OCI-LY7 (cell line): ENCODE results near the gene BMAL1. TPM values are rescaled to one million over a fixed set of nuclear protein-coding genes. Genes with fewer than 3 reads are reported as not detected.

Experiments used
- BruUV-seq: library from RNA; stranded (reverse); fragments of 400-500 nt; replicated peaks from 2 replicates; lab custom pipeline; 2021; lab: Mats Ljungman, UMichigan
- CTCF ChIA-PET: fragments of 300-600 bp; sonication (Branson Sonifier 250); formaldehyde crosslinking; loops from one replicate; lab custom pipeline; 2022; ENCODE audit warnings: antibody characterized with exemption; ENCODE audit not compliant: unreplicated experiment; lab: Charles Lee
- POLR2A ChIA-PET: fragments of 300-600 bp; sonication (Branson Sonifier 250); formaldehyde crosslinking; loops from one replicate; lab custom pipeline; 2022; ENCODE audit warnings: antibody characterized with exemption; lab: Charles Lee
- DNase-seq: peaks from one replicate; pipeline ENCODE4 v3.0.0-alpha.2; 2015; ENCODE audit warnings: low spot score
- H2AFZ ChIP-seq: fragments of 200-600 bp; sonication (generic), shearing (Covaris generic); 2 replicates; pipeline ENCODE4 v1.6.1; 2014; ENCODE audit warnings: mild to moderate bottlenecking, antibody characterized with exemption, low read length, moderate library complexity
- H3K27ac ChIP-seq: fragments of 200-600 bp; sonication (generic); 2 replicates; pipeline ENCODE4 v1.5.1; 2014; ENCODE audit warnings: mixed run types, low read depth, mild to moderate bottlenecking, moderate library complexity, low read length, inconsistent platforms; ENCODE audit not compliant: poor library complexity, severe bottlenecking
- H3K36me3 ChIP-seq: fragments of 200-600 bp; sonication (generic); 2 replicates; pipeline ENCODE4 v1.6.1; 2014; ENCODE audit warnings: mild to moderate bottlenecking, antibody characterized with exemption, low read length, moderate library complexity, mixed read lengths; ENCODE audit not compliant: insufficient read depth
- H3K4me1 ChIP-seq: fragments of 200-600 bp; sonication (generic); 2 replicates; pipeline ENCODE4 v1.5.1; 2014; ENCODE audit warnings: mild to moderate bottlenecking, low read length; ENCODE audit not compliant: insufficient read depth, poor library complexity, severe bottlenecking
- H3K4me2 ChIP-seq: fragments of 200-600 bp; sonication (generic); 2 replicates; pipeline ENCODE4 v1.6.1; 2014; ENCODE audit warnings: mild to moderate bottlenecking, low read length
- H3K4me3 ChIP-seq: fragments of 200-600 bp; sonication (generic); 2 replicates; pipeline ENCODE4 v1.5.1; 2014; ENCODE audit warnings: mild to moderate bottlenecking, low read depth, low read length; ENCODE audit not compliant: poor library complexity, severe bottlenecking
- H3K79me2 ChIP-seq: fragments of 200-600 bp; sonication (generic); 2 replicates; pipeline ENCODE4 v1.6.1; 2016; ENCODE audit warnings: low read depth, mild to moderate bottlenecking, low read length, moderate library complexity, mixed read lengths; ENCODE audit not compliant: insufficient read depth
- H3K9me2 ChIP-seq: fragments of 200-600 bp; sonication (generic); 2 replicates; pipeline ENCODE4 v1.6.1; 2016; ENCODE audit warnings: mild to moderate bottlenecking, low read length, mixed read lengths; ENCODE audit not compliant: insufficient read depth
- H3K9me3 ChIP-seq: fragments of 200-600 bp; sonication (generic); 2 replicates; pipeline ENCODE4 v1.6.1; 2014; ENCODE audit warnings: mild to moderate bottlenecking, mixed run types, low read length, mixed read lengths
- H4K20me1 ChIP-seq: fragments of 200-600 bp; sonication (generic); 2 replicates; pipeline ENCODE4 v1.6.1; 2014; ENCODE audit warnings: mild to moderate bottlenecking, antibody characterized with exemption, low read length, moderate library complexity, mixed read lengths; ENCODE audit not compliant: insufficient read depth
- EZH2phosphoT487 ChIP-seq: fragments of 200-600 bp; sonication (generic); IDR thresholded peaks from 2 replicates; pipeline ENCODE4 v1.6.1; 2018; ENCODE audit warnings: low read depth, borderline replicate concordance, mild to moderate bottlenecking, mixed run types, antibody characterized with exemption, low read length, moderate library complexity, mixed read lengths
- intact Hi-C: fragments of 100-400 bp; cut with micrococcal nuclease; formaldehyde crosslinking; loops from one replicate; pipeline ENCODE4 v1.10.0; 2022; ENCODE audit not compliant: unreplicated experiment
- total RNA-seq, 2 experiments: library from RNA; depleted of rRNA in 1 of 2; stranded (reverse); fragments of >200 nt in 1 of 2; shearing (Covaris generic) in 1 of 2; gene quantifications; 2 replicates each; pipeline ENCODE4 v1.2.3, GENCODE V29; 2014 to 2022
- TF ChIP-seq, protein P1 (sequence below): fragments of 200-600 bp; sonication (generic); conservative IDR thresholded peaks from 2 replicates; pipeline ENCODE4 v1.5.1; 2014; ENCODE audit warnings: mild to moderate bottlenecking, antibody characterized with exemption, low read length, moderate library complexity, mixed read lengths

BMAL1 gene
- total RNA-seq, 2 experiments from 2014 or later, result not detected

DNA sequence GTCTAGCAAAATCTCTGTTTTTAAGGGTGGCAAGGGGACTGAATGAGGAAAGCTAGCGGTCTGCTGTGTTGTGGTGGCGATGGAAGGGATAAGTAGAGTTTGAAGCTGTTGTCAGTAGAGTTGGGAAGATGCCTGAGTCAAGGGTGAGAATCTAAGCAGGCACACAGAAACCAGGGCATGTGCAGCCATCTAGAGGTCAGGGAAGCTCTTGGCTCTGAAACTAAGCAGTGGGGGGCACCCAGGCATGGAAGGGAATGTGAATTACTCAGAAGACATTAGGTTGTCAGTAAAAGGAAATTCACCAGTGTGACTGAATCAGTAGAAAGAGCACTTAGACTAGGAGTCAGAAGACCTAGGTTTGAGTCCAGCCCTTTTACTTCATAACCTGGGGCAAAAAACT is 15.4 kb downstream of the BMAL1 start:
- no peaks in the 10 kb centered on the region for H3K9me3 ChIP-seq
- H3K4me3 ChIP-seq, result no peak overlapping the region
- H2AFZ ChIP-seq, result no peak overlapping the region
- TF ChIP-seq EZH2phosphoT487, result no peak
- TF ChIP-seq, protein P1, sequence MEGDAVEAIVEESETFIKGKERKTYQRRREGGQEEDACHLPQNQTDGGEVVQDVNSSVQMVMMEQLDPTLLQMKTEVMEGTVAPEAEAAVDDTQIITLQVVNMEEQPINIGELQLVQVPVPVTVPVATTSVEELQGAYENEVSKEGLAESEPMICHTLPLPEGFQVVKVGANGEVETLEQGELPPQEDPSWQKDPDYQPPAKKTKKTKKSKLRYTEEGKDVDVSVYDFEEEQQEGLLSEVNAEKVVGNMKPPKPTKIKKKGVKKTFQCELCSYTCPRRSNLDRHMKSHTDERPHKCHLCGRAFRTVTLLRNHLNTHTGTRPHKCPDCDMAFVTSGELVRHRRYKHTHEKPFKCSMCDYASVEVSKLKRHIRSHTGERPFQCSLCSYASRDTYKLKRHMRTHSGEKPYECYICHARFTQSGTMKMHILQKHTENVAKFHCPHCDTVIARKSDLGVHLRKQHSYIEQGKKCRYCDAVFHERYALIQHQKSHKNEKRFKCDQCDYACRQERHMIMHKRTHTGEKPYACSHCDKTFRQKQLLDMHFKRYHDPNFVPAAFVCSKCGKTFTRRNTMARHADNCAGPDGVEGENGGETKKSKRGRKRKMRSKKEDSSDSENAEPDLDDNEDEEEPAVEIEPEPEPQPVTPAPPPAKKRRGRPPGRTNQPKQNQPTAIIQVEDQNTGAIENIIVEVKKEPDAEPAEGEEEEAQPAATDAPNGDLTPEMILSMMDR, result no peak
- H3K4me1 ChIP-seq, result no peaks in the 10 kb centered on the region
- no peaks in the 10 kb centered on the region for H3K36me3 ChIP-seq
- ChIA-PET POLR2A (no interaction called here), CTCF (no interaction called here)
- H3K9me2 ChIP-seq, result no peaks in the 10 kb centered on the region
- no peak for DNase-seq
- H4K20me1 ChIP-seq, result no peaks in the 10 kb centered on the region; the same call in 1 of the 2 replicates
- no peak overlapping the region for H3K4me2 ChIP-seq
- H3K27ac ChIP-seq, result no peak overlapping the region
- H3K79me2 ChIP-seq, result no peaks in the 10 kb centered on the region
- intact Hi-C loops, result no loop called here
- no TSS peak for BruUV-seq

DNA sequence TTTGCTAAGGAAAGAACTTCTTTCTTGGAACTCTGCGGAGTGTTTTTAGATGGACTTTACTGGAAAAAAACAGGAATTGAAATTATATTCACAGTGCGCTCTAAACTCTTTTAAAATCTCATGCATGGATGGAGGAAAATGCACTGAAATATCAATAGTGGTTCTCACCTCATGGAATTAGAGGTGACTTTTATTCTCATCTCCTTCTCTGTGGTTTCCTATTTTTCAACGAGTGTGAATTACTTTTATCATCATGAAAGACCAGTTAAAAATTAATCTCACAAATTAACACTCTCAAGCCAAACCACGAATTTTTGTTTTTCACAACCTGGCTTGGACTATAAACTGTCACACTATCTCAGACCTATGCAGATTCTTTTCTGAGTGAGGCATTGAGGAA is 16.6 kb downstream of the BMAL1 start:
- H3K9me2 ChIP-seq, result no peaks in the 10 kb centered on the region
- ChIA-PET CTCF (no interaction called here), POLR2A (no interaction called here)
- H2AFZ ChIP-seq, result no peak overlapping the region
- no peaks in the 10 kb centered on the region for H3K36me3 ChIP-seq
- no peaks in the 10 kb centered on the region for H3K4me1 ChIP-seq
- H4K20me1 ChIP-seq, result no peaks in the 10 kb centered on the region; the same call in 1 of the 2 replicates
- no peaks in the 10 kb centered on the region for H3K79me2 ChIP-seq
- no peak overlapping the region for H3K4me2 ChIP-seq
- no TSS peak for BruUV-seq
- no peak for TF ChIP-seq EZH2phosphoT487
- TF ChIP-seq, protein P1, result no peak
- H3K27ac ChIP-seq, result no peak overlapping the region
- H3K9me3 ChIP-seq, result no peaks in the 10 kb centered on the region
- DNase-seq, result no peak
- no peak overlapping the region for H3K4me3 ChIP-seq
- intact Hi-C loops, result no loop called here

DNA sequence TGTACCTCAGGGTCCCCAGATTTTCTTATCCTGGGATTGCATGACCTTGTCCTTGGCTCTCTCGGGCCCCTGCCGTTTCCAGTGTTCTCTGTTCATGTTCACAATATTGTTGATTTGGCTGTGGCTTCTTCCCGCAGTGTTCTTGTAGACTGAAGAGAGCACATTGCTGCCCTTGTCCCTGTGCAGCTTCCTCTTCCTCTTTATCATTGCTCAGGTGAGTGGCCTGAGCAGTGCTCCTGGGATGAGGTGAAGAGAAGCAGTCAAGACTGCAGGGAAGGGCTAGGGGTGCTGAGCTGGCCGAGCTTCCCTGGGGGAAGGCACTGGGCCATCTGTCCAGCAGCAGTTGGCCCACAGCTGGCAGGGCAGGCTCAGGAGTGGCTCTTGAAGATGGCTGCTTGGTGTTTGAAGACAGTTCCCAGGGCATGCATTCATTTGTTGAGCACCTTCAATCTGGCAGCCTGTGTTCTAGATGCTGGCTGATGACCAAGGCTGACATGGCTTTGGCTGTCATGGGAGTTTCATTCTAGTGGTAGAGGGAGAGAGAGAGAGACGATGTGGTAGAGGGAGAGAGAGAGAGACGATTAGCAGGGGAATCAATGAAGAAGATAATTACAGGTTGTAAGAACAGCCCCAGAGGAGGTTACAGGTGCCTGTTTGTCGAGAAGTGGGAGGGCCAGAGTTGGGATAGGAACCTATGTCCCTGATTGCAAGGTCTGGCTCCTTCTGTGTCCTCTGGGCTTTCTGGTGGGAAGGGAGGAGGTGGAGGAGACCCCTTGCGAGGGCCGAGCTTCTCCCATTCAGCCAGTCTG is 17.4 kb downstream of the BMAL1 start:
- BruUV-seq, result no TSS peak
- H3K9me2 ChIP-seq, result no peaks in the 10 kb centered on the region
- no peak overlapping the region for H3K27ac ChIP-seq
- ChIA-PET CTCF (no interaction called here), POLR2A (no interaction called here)
- no peak overlapping the region for H3K4me2 ChIP-seq
- H3K4me1 ChIP-seq, result no peaks in the 10 kb centered on the region
- H4K20me1 ChIP-seq, result no peaks in the 10 kb centered on the region; the same call in 1 of the 2 replicates
- TF ChIP-seq, protein P1, result no peak
- intact Hi-C loops, result no loop called here
- no peaks in the 10 kb centered on the region for H3K79me2 ChIP-seq
- H2AFZ ChIP-seq, result no peak overlapping the region
- H3K36me3 ChIP-seq, result no peaks in the 10 kb centered on the region
- no peaks in the 10 kb centered on the region for H3K9me3 ChIP-seq
- DNase-seq, result no peak
- H3K4me3 ChIP-seq, result no peak overlapping the region
